Tibial nerve (tissue), 4 donors: ENCODE data around the gene NSRP1.

Source experiments
- EP300 ChIP-seq, 2 donors: sonication (generic); formaldehyde crosslinking; IDR thresholded peaks; one replicate each; pipeline ENCODE4 v1.6.1; 2017; ENCODE audit warnings: antibody characterized with exemption in 2 of 2, mild to moderate bottlenecking in 1 of 2
- POLR2A ChIP-seq, 2 donors: fragments of 450-650 bp; IDR thresholded peaks; one replicate each; pipeline ENCODE4 v1.6.1; 2017; ENCODE audit warnings: antibody characterized with exemption in 2 of 2, mild to moderate bottlenecking in 2 of 2, moderate library complexity in 2 of 2
- TF ChIP-seq, protein P1 (sequence below), 5 experiments: fragments of 200-600 bp in 3 of 5; fragments of 450-650 bp in 2 of 5; sonication (generic) in 3 of 5; IDR thresholded peaks; one replicate each; pipeline ENCODE4 v1.5.1; 2016 to 2019; ENCODE audit warnings: antibody characterized with exemption in 5 of 5, mild to moderate bottlenecking in 3 of 5, moderate library complexity in 2 of 5

DNA sequence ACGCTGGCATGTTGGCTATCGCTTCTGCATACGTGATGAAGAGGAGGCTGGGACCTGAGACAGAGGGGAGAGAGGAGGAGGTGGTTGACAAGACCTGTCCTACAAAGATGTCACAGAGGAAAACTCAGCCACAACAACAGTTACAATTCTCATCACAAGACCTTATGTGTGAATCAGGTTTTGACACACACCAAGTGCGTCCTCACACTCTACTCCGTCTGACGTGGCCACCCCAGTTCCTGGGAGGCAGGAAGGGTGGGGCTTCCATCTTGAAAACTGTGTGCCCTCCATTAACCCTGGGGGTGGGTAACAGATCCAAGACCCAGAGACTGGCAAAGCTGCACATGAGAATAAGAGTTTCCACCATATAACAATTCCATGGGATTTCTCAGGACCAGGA lies 94.8 kb downstream of the NSRP1 start:
- TF ChIP-seq, protein P1, sequence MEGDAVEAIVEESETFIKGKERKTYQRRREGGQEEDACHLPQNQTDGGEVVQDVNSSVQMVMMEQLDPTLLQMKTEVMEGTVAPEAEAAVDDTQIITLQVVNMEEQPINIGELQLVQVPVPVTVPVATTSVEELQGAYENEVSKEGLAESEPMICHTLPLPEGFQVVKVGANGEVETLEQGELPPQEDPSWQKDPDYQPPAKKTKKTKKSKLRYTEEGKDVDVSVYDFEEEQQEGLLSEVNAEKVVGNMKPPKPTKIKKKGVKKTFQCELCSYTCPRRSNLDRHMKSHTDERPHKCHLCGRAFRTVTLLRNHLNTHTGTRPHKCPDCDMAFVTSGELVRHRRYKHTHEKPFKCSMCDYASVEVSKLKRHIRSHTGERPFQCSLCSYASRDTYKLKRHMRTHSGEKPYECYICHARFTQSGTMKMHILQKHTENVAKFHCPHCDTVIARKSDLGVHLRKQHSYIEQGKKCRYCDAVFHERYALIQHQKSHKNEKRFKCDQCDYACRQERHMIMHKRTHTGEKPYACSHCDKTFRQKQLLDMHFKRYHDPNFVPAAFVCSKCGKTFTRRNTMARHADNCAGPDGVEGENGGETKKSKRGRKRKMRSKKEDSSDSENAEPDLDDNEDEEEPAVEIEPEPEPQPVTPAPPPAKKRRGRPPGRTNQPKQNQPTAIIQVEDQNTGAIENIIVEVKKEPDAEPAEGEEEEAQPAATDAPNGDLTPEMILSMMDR (IDR thresholded peaks at IDR 0.05): no peak
- TF ChIP-seq EP300 (IDR thresholded peaks at IDR 0.05) (no peak), POLR2A (IDR thresholded peaks at IDR 0.05) (no peak)
